H1 (cell line): ENCODE data around the gene ORC2. TPM values are rescaled to one million over a fixed set of nuclear protein-coding genes. Genes with fewer than 3 reads are reported as not detected.

Experiments
- polyA plus RNA-seq, 7 experiments: library from polyadenylated mRNA; depleted of rRNA in 3 of 7; stranded (reverse) in 5 of 7; unstranded in 2 of 7; fragments of >200 nt in 5 of 7; fragments of 200-250 nt in 2 of 7; gene quantifications; 1 replicate in 5 of 7; 2 replicates in 1 of 7; 4 replicates in 1 of 7; pipeline versions ENCODE4 v1.2.1 to v1.2.3, GENCODE V29; 2011 to 2013; ENCODE audit warnings: missing spikeins in 2 of 7, mixed read lengths in 2 of 7
- small RNA-seq: library from polyadenylated mRNA; stranded (forward); fragments of <200 nt; extraction: miRNeasy Mini kit (QIAGEN cat#:217004); gene quantifications from one replicate; pipeline ENCODE3, GENCODE V24; 2013; ENCODE audit not compliant: insufficient read depth
- total RNA-seq: library from RNA; stranded (reverse); fragmentation: NEBNext Ultra II Directional; extraction: Animal tissue kit (Norgen Biotek cat#: 25700); gene quantifications from 2 replicates; pipeline ENCODE4 v1.2.1, GENCODE V29; 2021

The ORC2 gene
- total and polyA plus RNA-seq, 2 of the 8 experiments (the other 6 are each of a cell fraction or from before 2014, with no cell fraction given), result 7.1 to 89.8 TPM

Small RNA genes lying within 50 kb of the gene (small RNA-seq; reads per million reads assigned to genes)
- gene RF00019 (not detected), gene RNU6-312P (not detected), gene RNU6-762P (not detected)

Other genes starting within 250 kb of the ORC2 start
- gene BZW1, start 151.8 kb downstream of the ORC2 start, total RNA-seq, result 335 and 340 TPM in 2 replicates
- gene BZW1, start 151.8 kb downstream of the ORC2 start, polyA plus RNA-seq (2011; rRNA removed), result 78.9 and 152 TPM in 2 replicates
- 33.9 and 35.2 TPM in 2 replicates for gene CLK1, start 99.0 kb downstream of the ORC2 start, total RNA-seq
- gene CLK1, start 99.0 kb downstream of the ORC2 start, polyA plus RNA-seq (2011; rRNA removed), result 9.7 and 22.3 TPM in 2 replicates
- 30.4 and 34.1 TPM in 2 replicates for gene PPIL3, start 74.6 kb downstream of the ORC2 start, total RNA-seq
- 26.1 and 48.7 TPM in 2 replicates for gene PPIL3, start 74.6 kb downstream of the ORC2 start, polyA plus RNA-seq (2011; rRNA removed)
- 63.4 and 65.1 TPM in 2 replicates for gene NIF3L1, start 74.3 kb downstream of the ORC2 start, total RNA-seq
- gene NIF3L1, start 74.3 kb downstream of the ORC2 start, polyA plus RNA-seq (2011; rRNA removed), result 94.9 and 126 TPM in 2 replicates
- gene HYCC2, start 108.0 kb upstream of the ORC2 start, total RNA-seq, result 7.8 and 8.0 TPM in 2 replicates
- 0.67 and 0.86 TPM in 2 replicates for gene HYCC2, start 108.0 kb upstream of the ORC2 start, polyA plus RNA-seq (2011; rRNA removed)
- gene NDUFB3, start 108.3 kb upstream of the ORC2 start, total RNA-seq, result 55.3 and 57.5 TPM in 2 replicates
- 15.5 and 38.2 TPM in 2 replicates for gene NDUFB3, start 108.3 kb upstream of the ORC2 start, polyA plus RNA-seq (2011; rRNA removed)
- gene CFLAR, start 152.5 kb upstream of the ORC2 start, total RNA-seq, result 1.1 and 1.6 TPM in 2 replicates
- 3.8 and 3.9 TPM in 2 replicates for gene CFLAR, start 152.5 kb upstream of the ORC2 start, polyA plus RNA-seq (2011; rRNA removed)
- gene CASP10, start 219.5 kb upstream of the ORC2 start, total RNA-seq, result 4.0 and 4.2 TPM in 2 replicates
- 2.0 and 2.3 TPM in 2 replicates for gene CASP10, start 219.5 kb upstream of the ORC2 start, polyA plus RNA-seq (2011; rRNA removed)